ENCODE data around the gene MMP24.

GRCh38 chr20:35284267-35284991 is 57.9 kb downstream of the MMP24 start, which contains the start of gene EIF6:
- TF ChIP-seq EZH2phosphoT487 (IDR thresholded peaks at IDR 0.05; ENCODE audit: insufficient read depth, low read depth) = no peak
- no peak for TF ChIP-seq EZH2 (IDR thresholded peaks at IDR 0.05; ENCODE audit: insufficient read depth, poor library complexity, severe bottlenecking)
